ENCODE data around the gene SLC13A2. TPM values are rescaled to one million over a fixed set of nuclear protein-coding genes. Genes with fewer than 3 reads are reported as not detected.

SLC13A2 gene
- polyA plus RNA-seq, 1 experiment = not detected

DNA sequence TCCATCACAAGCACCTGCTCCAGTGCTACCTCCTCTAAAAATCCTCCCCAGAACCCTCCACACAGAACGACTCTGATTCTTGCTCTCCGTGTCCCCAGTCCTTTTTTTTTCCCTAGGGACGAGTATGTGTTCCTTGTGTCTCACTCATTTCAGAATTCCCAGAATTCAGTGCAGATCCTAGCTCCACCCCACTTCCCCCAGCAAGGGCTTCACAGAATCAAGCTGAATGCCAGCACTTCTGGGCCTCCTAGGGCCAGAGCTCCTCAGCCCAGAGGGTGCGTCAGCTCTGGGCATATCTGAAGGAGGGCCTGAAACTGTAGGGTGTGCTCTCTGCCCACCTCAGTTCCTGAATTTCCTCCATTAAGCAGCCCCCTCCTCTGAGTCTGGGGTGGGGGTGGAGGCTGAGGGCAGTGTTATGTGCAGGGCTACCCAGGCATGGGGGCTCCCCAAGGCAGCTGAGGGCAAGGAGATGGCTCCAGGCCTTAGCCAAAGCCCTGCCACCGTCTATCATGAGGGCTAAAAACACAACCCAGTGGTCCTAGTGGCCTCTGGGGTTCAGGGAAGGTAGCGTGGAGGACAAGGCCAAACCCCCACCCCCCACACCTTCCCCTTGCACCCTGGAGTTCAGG is 72.5 kb downstream of the SLC13A2 start:
- Histone ChIP-seq H3K4me3 (ENCODE audit: low read depth, low read length) (no peak overlapping the region), H3K27me3 (ENCODE audit: control insufficient read depth, insufficient read depth, low read length) (no peaks in the 10 kb centered on the region), H3K36me3 (ENCODE audit: control insufficient read depth, insufficient read depth, low read length) (peaks cover 6% of the 10 kb centered on the region)
- DNase-seq (ENCODE audit: low read depth) = no peak
- TF ChIP-seq, protein P1, sequence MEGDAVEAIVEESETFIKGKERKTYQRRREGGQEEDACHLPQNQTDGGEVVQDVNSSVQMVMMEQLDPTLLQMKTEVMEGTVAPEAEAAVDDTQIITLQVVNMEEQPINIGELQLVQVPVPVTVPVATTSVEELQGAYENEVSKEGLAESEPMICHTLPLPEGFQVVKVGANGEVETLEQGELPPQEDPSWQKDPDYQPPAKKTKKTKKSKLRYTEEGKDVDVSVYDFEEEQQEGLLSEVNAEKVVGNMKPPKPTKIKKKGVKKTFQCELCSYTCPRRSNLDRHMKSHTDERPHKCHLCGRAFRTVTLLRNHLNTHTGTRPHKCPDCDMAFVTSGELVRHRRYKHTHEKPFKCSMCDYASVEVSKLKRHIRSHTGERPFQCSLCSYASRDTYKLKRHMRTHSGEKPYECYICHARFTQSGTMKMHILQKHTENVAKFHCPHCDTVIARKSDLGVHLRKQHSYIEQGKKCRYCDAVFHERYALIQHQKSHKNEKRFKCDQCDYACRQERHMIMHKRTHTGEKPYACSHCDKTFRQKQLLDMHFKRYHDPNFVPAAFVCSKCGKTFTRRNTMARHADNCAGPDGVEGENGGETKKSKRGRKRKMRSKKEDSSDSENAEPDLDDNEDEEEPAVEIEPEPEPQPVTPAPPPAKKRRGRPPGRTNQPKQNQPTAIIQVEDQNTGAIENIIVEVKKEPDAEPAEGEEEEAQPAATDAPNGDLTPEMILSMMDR (IDR thresholded peaks at IDR 0.05; ENCODE audit: insufficient read depth, low read depth, low read length) = no peak
- POLR2A ChIA-PET = interaction anchor here (0.6 kb wide), 1 partner anchor 13 kb away, joined by 3 read pairs; no protein-coding TSS in a partner anchor
- CTCF ChIA-PET = interaction anchor here (0.9 to 6.4 kb wide), 8 partner anchors 10 to 129 kb away, joined by 3 to 45 read pairs (median 5); partner anchors contain the start of gene PIGS

GRCh38 chr17:28547096-28547622 is 73.7 kb downstream of the SLC13A2 start:
- ChIA-PET CTCF (interaction anchor here (0.6 to 6.4 kb wide), 18 partner anchors 11 to 131 kb away, joined by 3 to 45 read pairs (median 4); partner anchors contain the start of genes ALDOC and PIGS), POLR2A (no interaction called here)
- TF ChIP-seq, protein P1 (IDR thresholded peaks at IDR 0.05; ENCODE audit: insufficient read depth, low read depth, low read length) = no peak

More at GRCh38 chr17:28547096-28547622, 73.7 kb downstream of the SLC13A2 start:
- Histone ChIP-seq H3K36me3 (ENCODE audit: control insufficient read depth, insufficient read depth, low read length) (peaks cover 6% of the 10 kb centered on the region), H3K27me3 (ENCODE audit: control insufficient read depth, insufficient read depth, low read length) (no peaks in the 10 kb centered on the region), H3K4me3 (ENCODE audit: low read depth, low read length) (no peak overlapping the region)
- DNase-seq (ENCODE audit: low read depth) = no peak

Other genes starting within 250 kb of the SLC13A2 start
- 12.5 and 17.5 TPM in 2 replicates for gene TMEM97, start 154.4 kb upstream of the SLC13A2 start, polyA plus RNA-seq (2011; rRNA removed)
- 39.1 and 53.2 TPM in 2 replicates for gene IFT20, start 138.2 kb upstream of the SLC13A2 start, polyA plus RNA-seq (2011; rRNA removed)
- gene TNFAIP1, start 137.9 kb upstream of the SLC13A2 start, polyA plus RNA-seq (2011; rRNA removed) = 80.7 and 166 TPM in 2 replicates
- gene POLDIP2, start 116.1 kb upstream of the SLC13A2 start, polyA plus RNA-seq (2011; rRNA removed) = 106 and 141 TPM in 2 replicates
- gene SEBOX, start 108.4 kb upstream of the SLC13A2 start, polyA plus RNA-seq (2011; rRNA removed) = not detected in 2 replicates
- 1.9 and 4.2 TPM in 2 replicates for gene VTN, start 103.3 kb upstream of the SLC13A2 start, polyA plus RNA-seq (2011; rRNA removed)
- gene SARM1, start 102.0 kb upstream of the SLC13A2 start, polyA plus RNA-seq (2011; rRNA removed) = 8.7 and 13.4 TPM in 2 replicates
- gene SLC46A1, start 67.4 kb upstream of the SLC13A2 start, polyA plus RNA-seq (2011; rRNA removed) = 5.2 and 5.9 TPM in 2 replicates
- gene FOXN1, start 32.7 kb downstream of the SLC13A2 start, polyA plus RNA-seq (2011; rRNA removed) = not detected in 2 replicates
- gene UNC119, start 79.0 kb downstream of the SLC13A2 start, polyA plus RNA-seq (2011; rRNA removed) = 82.8 and 150 TPM in 2 replicates
- gene PIGS, start 97.9 kb downstream of the SLC13A2 start, polyA plus RNA-seq (2011; rRNA removed) = 33.4 and 99.5 TPM in 2 replicates
- 50.0 and 65.4 TPM in 2 replicates for gene ALDOC, start 103.3 kb downstream of the SLC13A2 start, polyA plus RNA-seq (2011; rRNA removed)
- 36.1 and 41.3 TPM in 2 replicates for gene SPAG5, start 125.4 kb downstream of the SLC13A2 start, polyA plus RNA-seq (2011; rRNA removed)
- 3.7 and 4.8 TPM in 2 replicates for gene RSKR, start 140.5 kb downstream of the SLC13A2 start, polyA plus RNA-seq (2011; rRNA removed)
- gene BLTP2, start 171.5 kb downstream of the SLC13A2 start, polyA plus RNA-seq (2011; rRNA removed) = 142 and 206 TPM in 2 replicates
- gene SDF2, start 188.3 kb downstream of the SLC13A2 start, polyA plus RNA-seq (2011; rRNA removed) = 74.5 and 77.5 TPM in 2 replicates
- gene SUPT6H, start 188.6 kb downstream of the SLC13A2 start, polyA plus RNA-seq (2011; rRNA removed) = 31.7 and 37.1 TPM in 2 replicates
- 0.71 and 0.99 TPM in 2 replicates for gene PROCA1, start 238.2 kb downstream of the SLC13A2 start, polyA plus RNA-seq (2011; rRNA removed)
- 307 and 473 TPM in 2 replicates for gene RAB34, start 244.2 kb downstream of the SLC13A2 start, polyA plus RNA-seq (2011; rRNA removed)
- gene RPL23A, start 246.3 kb downstream of the SLC13A2 start, polyA plus RNA-seq (2011; rRNA removed) = 486 and 1,227 TPM in 2 replicates